ENCODE measurements around the gene PLEKHO2. TPM values are rescaled to one million over a fixed set of nuclear protein-coding genes. Genes with fewer than 3 reads are reported as not detected.

The PLEKHO2 gene
- total and polyA plus RNA-seq, 10 of the 15 experiments (the other 5 are each of a cell fraction or from before 2014, with no cell fraction given), result 1.4 to 25.6 (median 20.5) TPM

GRCh38 chr15:64917211-64917610 lies 75.5 kb downstream of the PLEKHO2 start:
- 76% methylated on average over 9 of the region's 9 CpGs for WGBS (ENCODE audit: insufficient coverage, insufficient replicate concordance, low lambda C conversion rate, missing lambda C conversion rate)
- ChIA-PET RAD21 (ENCODE audit: unreplicated experiment) (interaction anchor here (1.5 kb wide), 1 partner anchor 92 kb away, joined by 5 read pairs; no protein-coding TSS in a partner anchor), POLR2A (no interaction called here), SMC1A (ENCODE audit: uncharacterized antibody, unreplicated experiment) (interaction anchor here (1.1 kb wide), 1 partner anchor 11 kb away, joined by 3 read pairs; no protein-coding TSS in a partner anchor), CTCF (no interaction called here)
- no peaks in the 10 kb centered on the region for H3K79me2 ChIP-seq (ENCODE audit: control insufficient read depth, insufficient read depth, low read length)
- H3K9ac ChIP-seq (ENCODE audit: control insufficient read depth, insufficient read depth, low read length), result no peak overlapping the region
- H3K4me1 ChIP-seq (ENCODE audit: control insufficient read depth, insufficient read depth, low read length), result peaks cover 5% of the 10 kb centered on the region
- no peaks in the 10 kb centered on the region for H3K9me3 ChIP-seq (replicated peaks; ENCODE audit: control insufficient read depth, insufficient read depth, low read length)
- DNase-seq (ENCODE audit: low read depth, low spot score), result no peak
- no peak overlapping the region for H2AFZ ChIP-seq (ENCODE audit: control insufficient read depth, low read depth, low read length)
- H3K27me3 ChIP-seq (replicated peaks in 1 of 2; ENCODE audit: control insufficient read depth in 2 of 2, insufficient read depth in 2 of 2, low read length in 1 of 2), result no peaks in the 10 kb centered on the region
- TF ChIP-seq RB1 (IDR thresholded peaks at IDR 0.05; ENCODE audit: borderline replicate concordance) (no peak), ZZZ3 (IDR thresholded peaks at IDR 0.05; ENCODE audit: control insufficient read depth, insufficient read length, low read depth) (no peak), MAX (IDR thresholded peaks at IDR 0.05; ENCODE audit: low read depth, low read length) (no peak), ZBTB11 (CRISPR knock-in tag; IDR thresholded peaks at IDR 0.05) (no peak), NR2F1 (conservative IDR thresholded peaks at IDR 0.05) (no peak), EP300 (IDR thresholded peaks at IDR 0.05; ENCODE audit: borderline replicate concordance in 1 of 2, control insufficient read depth in 1 of 2, low read depth in 2 of 2, low read length in 2 of 2) (no peak), PML (IDR thresholded peaks at IDR 0.05; ENCODE audit: low read length) (no peak), CHD1 (IDR thresholded peaks at IDR 0.05; ENCODE audit: low read depth, low read length) (no peak), USF2 (IDR thresholded peaks at IDR 0.05; ENCODE audit: borderline replicate concordance, low read depth, low read length) (no peak), HDGF (IDR thresholded peaks at IDR 0.05) (no peak), ATF3 (IDR thresholded peaks at IDR 0.05; ENCODE audit: borderline replicate concordance, extremely low read depth, low read depth, low read length) (no peak), ZNF217 (IDR thresholded peaks at IDR 0.05) (no peak), HDAC6 (IDR thresholded peaks at IDR 0.05; ENCODE audit: unreplicated experiment) (no peak), TCF3 (IDR thresholded peaks at IDR 0.05; ENCODE audit: borderline replicate concordance, insufficient read depth, low read depth, low read length) (no peak), TCF12 (IDR thresholded peaks at IDR 0.05; ENCODE audit: low read depth, low read length) (no peak)
- intact Hi-C loops (cut with micrococcal nuclease; ENCODE audit: unreplicated experiment), result no loop called here
- BruUV-seq (replicated peaks), result no TSS peak
- no peaks in the 10 kb centered on the region for H3K36me3 ChIP-seq (ENCODE audit: control insufficient read depth in 2 of 2, insufficient read depth in 2 of 2, low read length in 1 of 2)
- H3K4me3 ChIP-seq, result no peak overlapping the region
- no peak for FAIRE-seq
- H3K27ac ChIP-seq (ENCODE audit: control insufficient read depth, insufficient read depth), result no peak overlapping the region
- no peak for ATAC-seq
- H3K4me2 ChIP-seq (ENCODE audit: control insufficient read depth, insufficient read depth), result no peak overlapping the region
- in situ Hi-C loops (cut with MboI), result no loop called here
- no peaks in the 10 kb centered on the region for H4K20me1 ChIP-seq (ENCODE audit: control insufficient read depth, insufficient read depth)
